BJ (cell line): ENCODE measurements around the gene PARD6B. TPM values are rescaled to one million over a fixed set of nuclear protein-coding genes. Genes with fewer than 3 reads are reported as not detected.

Experiments
- CTCF ChIA-PET: fragments of 350-600 bp; formaldehyde crosslinking; extraction: SDS; loops from one replicate; lab custom pipeline; 2021; ENCODE audit warnings: antibody characterized with exemption, inconsistent platforms; lab: Yijun Ruan, JAX
- POLR2A ChIA-PET: fragments of 300-600 bp; sonication (Branson Sonifier 250); formaldehyde crosslinking; extraction: SDS; loops from one replicate; lab custom pipeline; 2021; ENCODE audit warnings: antibody characterized with exemption; lab: Charles Lee
- DNase-seq: peaks from one replicate; pipeline ENCODE4 v3.0.0-alpha.2; 2011; ENCODE audit warnings: low read depth
- H3K27me3 ChIP-seq: 2 replicates; pipeline ENCODE4 v1.6.0; 2011; ENCODE audit warnings: low read length; ENCODE audit not compliant: control insufficient read depth, insufficient read depth
- H3K36me3 ChIP-seq: 2 replicates; pipeline ENCODE4 v1.5.1; 2011; ENCODE audit warnings: low read length; ENCODE audit not compliant: control insufficient read depth, insufficient read depth
- H3K4me3 ChIP-seq: 2 replicates; pipeline ENCODE4 v1.5.1; 2011; ENCODE audit warnings: low read depth, mild to moderate bottlenecking, control low read depth, low read length
- polyA plus RNA-seq: library from polyadenylated mRNA; depleted of rRNA; stranded (reverse); fragments of >200 nt; gene quantifications from 2 replicates; pipeline ENCODE4 v1.2.3, GENCODE V29; 2011
- TF ChIP-seq, protein P1 (sequence below): IDR thresholded peaks from 2 replicates; pipeline ENCODE4 v1.5.1; 2011; ENCODE audit warnings: low read depth, mild to moderate bottlenecking, control low read depth, inconsistent platforms, low read length, moderate library complexity; ENCODE audit not compliant: insufficient read depth

Gene PARD6B
- polyA plus RNA-seq, 1 experiment: 0.11 TPM

DNA sequence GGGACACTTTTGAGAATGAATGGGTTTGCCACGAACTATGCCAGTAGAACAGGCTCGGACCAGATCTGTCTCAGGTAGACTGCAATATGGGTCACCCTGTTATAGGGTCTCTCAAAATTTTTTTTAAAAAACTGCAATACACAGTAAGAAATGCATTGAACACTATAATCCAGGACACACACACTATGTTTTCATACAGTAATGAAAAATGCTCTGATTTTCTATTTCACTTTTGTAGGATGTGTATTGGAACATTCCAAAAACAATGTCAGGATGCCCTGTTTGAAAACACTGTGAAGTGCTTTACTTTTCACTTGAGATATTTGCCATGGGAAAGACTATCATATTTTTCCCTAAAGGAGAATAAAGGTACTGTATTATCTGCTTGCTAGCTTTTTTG lies 25.1 kb downstream of the PARD6B start:
- ChIA-PET CTCF (interaction anchor here (0.9 to 1.8 kb wide), 3 partner anchors 12 to 130 kb away, joined by 3 to 5 read pairs (median 3); no protein-coding TSS in a partner anchor), POLR2A (no interaction called here)
- Histone ChIP-seq H3K27me3 (no peaks in the 10 kb centered on the region; the same call in 1 of the 2 replicates), H3K36me3 (no peaks in the 10 kb centered on the region), H3K4me3 (no peak overlapping the region)
- no peak for DNase-seq
- TF ChIP-seq, protein P1, sequence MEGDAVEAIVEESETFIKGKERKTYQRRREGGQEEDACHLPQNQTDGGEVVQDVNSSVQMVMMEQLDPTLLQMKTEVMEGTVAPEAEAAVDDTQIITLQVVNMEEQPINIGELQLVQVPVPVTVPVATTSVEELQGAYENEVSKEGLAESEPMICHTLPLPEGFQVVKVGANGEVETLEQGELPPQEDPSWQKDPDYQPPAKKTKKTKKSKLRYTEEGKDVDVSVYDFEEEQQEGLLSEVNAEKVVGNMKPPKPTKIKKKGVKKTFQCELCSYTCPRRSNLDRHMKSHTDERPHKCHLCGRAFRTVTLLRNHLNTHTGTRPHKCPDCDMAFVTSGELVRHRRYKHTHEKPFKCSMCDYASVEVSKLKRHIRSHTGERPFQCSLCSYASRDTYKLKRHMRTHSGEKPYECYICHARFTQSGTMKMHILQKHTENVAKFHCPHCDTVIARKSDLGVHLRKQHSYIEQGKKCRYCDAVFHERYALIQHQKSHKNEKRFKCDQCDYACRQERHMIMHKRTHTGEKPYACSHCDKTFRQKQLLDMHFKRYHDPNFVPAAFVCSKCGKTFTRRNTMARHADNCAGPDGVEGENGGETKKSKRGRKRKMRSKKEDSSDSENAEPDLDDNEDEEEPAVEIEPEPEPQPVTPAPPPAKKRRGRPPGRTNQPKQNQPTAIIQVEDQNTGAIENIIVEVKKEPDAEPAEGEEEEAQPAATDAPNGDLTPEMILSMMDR: no peak

DNA sequence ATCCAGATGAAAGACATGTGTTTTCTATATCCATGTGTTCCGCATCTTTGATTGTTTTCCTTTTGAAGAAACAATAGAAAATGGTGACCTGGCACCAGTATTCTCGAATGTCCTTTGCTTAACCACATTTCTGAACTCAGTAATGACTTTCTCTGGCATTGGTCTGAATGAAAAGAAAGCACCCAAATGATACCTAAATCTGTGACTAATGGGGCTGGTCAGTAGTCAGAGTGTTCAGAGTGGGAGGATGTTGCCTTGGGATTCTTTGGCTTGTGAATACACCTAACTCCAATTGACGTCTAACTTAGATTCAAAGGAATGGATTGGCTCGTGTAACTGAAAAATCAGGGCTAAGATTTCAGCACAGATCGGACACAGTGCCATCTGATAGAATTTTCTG lies 27.1 kb downstream of the PARD6B start:
- CTCF ChIA-PET: interaction anchor here (1.5 kb wide), 1 partner anchor 9 kb away, joined by 4 read pairs; no protein-coding TSS in a partner anchor
- TF ChIP-seq, protein P1: no peak
- POLR2A ChIA-PET: no interaction called here
- no peak for DNase-seq
- Histone ChIP-seq H3K27me3 (no peaks in the 10 kb centered on the region; the same call in 1 of the 2 replicates), H3K36me3 (no peaks in the 10 kb centered on the region), H3K4me3 (no peak overlapping the region)

DNA sequence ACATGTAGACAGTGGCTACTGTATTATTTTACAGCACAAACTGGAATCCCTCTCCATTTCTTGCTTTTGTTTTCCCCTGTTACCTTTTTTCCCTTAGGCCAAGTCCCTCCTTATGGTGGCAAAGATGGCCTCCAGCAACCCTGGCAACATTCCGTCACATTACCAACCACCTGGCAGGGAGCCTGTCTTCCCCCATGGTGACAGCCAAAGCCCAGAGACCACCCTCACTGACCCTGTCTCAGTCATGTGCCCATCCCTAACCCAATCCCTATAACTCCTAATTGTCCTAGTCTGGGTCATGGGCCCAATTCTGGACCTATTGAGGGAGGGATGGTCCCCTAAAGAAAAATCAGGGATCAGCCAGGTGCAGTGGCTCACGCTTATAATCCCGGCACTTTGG lies 27.6 kb downstream of the PARD6B start:
- Histone ChIP-seq H3K36me3 (no peaks in the 10 kb centered on the region), H3K27me3 (no peaks in the 10 kb centered on the region; the same call in 1 of the 2 replicates), H3K4me3 (no peak overlapping the region)
- DNase-seq: no peak
- TF ChIP-seq, protein P1: no peak
- ChIA-PET POLR2A (no interaction called here), CTCF (no interaction called here)

GRCh38 chr20:50759678-50760077 lies 28.3 kb downstream of the PARD6B start:
- DNase-seq: no peak
- ChIA-PET POLR2A (no interaction called here), CTCF (no interaction called here)
- Histone ChIP-seq H3K27me3 (no peaks in the 10 kb centered on the region; the same call in 1 of the 2 replicates), H3K4me3 (no peak overlapping the region), H3K36me3 (no peaks in the 10 kb centered on the region)
- TF ChIP-seq, protein P1: no peak

DNA sequence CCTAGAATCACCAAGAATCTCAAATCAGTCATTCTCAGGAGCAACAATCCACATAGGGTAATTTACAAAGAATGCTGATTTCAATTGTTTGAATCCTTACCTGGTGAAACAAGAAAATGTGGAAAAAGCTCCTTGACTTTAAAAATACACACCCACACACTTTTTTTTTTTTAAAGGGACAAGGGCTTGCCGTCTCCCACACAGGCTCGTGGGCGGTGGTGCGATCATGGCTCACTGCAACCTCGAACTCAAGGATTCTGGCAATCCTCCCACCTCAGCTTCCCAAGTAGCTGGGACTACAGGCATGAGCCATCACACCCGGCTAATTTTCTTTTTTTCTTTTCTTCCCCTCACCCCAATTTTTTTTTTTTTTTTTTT lies 30.7 kb downstream of the PARD6B start:
- ChIA-PET POLR2A (no interaction called here), CTCF (interaction anchor here (2.9 kb wide), 1 partner anchor 12 kb away, joined by 8 read pairs; no protein-coding TSS in a partner anchor)
- Histone ChIP-seq H3K4me3 (no peak overlapping the region), H3K36me3 (no peaks in the 10 kb centered on the region), H3K27me3 (no peaks in the 10 kb centered on the region; the same call in 1 of the 2 replicates)
- TF ChIP-seq, protein P1: no peak
- no peak for DNase-seq
